Measurements from ENCODE around the gene CNTN1.

CNTN1 gene

DNA sequence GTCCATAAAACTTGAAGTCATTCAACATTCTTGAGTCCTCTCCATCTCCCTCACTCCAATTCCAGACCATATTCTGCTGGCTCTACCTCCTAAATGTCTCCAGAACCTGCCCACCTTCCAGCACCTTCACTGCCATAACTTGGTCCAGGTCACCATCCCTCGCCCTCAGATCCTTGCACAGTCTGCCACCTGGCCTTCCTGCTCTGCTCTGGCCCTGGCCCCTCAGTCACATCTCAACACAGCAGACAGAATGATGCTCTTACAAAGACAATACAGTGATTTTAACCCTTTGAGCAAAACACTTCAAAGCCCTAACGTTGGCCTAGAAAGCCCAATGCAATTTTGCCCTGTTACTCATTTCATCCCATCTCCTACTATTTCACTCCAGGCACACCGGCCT lies 414.1 kb downstream of the CNTN1 start:
- DNase-seq (ENCODE audit: low read depth in 3 of 3), result no peak

DNA sequence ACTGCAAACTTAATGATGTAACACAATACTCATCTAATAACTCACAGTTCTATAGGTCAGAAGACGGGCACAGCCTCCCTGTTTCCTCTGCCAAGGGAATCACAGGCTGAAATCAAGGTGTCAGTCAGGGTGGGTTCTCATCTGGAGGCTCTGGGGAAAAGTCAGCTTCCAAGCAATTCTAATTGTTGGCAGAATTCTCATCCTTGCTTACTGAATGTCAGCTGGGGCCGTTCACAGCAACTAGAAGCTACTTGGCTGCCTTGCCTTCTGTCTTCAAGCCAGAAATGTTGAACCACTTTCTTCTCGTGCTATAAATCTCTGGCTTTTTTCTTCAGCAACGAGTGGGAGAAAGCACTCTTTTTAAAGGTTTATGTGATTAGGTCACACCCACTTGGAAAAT lies 415.8 kb downstream of the CNTN1 start:
- DNase-seq (ENCODE audit: low read depth in 3 of 3), result no peak

DNA sequence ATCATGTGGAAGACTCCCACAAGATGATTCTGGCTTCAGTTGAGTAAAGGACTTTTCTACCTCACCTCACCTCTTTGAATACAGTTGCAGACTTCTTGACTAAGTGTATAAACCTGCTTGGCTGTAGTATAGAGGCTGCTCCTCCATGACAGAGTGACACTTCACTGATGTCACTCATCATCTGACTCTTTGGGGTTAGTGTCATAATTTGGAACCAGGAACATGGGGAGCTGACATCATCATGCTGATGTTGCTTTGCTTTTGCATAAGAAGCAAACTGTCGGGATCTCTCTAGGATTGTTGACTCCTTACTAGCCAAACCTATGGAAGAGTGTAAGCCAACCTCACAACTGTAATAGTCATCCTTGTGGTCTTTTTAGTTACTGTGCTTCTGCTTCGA lies 420.7 kb downstream of the CNTN1 start:
- DNase-seq (ENCODE audit: low read depth in 3 of 3), result no peak

DNA sequence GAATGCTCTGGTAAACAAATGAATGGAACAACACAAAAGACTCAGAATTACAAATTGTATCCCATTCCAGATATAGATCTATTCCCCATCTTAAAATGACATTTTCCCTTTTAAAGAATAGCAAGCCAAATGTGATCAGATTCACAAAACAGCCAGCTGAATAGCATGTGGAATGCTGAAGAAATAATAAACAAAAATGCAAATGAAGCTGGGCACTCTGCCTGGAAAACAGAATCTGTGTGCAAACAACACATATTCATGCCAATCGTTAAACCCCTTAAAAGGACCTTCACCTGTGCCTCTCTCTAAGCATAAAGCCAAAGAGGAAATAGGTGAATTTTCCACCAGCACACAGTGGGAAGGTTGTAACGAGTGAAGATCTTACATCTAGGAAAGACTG lies 428.0 kb downstream of the CNTN1 start:
- DNase-seq (ENCODE audit: low read depth in 3 of 3), result no peak

DNA sequence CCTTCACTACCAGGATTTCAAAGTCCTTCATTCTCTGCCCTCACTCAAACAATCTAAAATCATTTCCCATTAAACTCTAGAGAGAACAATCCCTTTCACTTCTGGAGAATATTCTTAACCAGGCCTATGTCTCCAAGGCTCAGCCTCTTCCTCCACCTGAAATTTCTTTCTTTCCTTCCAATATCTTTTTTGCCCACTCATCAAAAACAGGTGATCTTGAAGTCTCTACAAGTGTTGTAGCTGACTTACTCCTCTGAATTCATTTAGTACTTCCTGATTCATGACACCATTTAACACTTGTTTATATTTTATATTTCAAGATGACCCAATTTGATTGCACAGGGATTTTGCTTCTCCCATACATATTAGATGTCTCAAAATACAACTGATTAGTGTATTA lies 429.1 kb downstream of the CNTN1 start:
- no peak for DNase-seq (ENCODE audit: low read depth in 3 of 3)

Data from stimulated activated CD4-positive, alpha-beta T cell treated with anti-CD3 and anti-CD28 coated beads, TNF-alpha, amount 100 ng/mL, for 48 hours (primary cell).